HEK293T (cell line): ENCODE results near the gene WDSUB1.

Experiments
- CTCF ChIA-PET: fragments of 350-600 bp; formaldehyde crosslinking; extraction: SDS; loops from one replicate; lab custom pipeline; 2021; ENCODE audit warnings: antibody characterized with exemption, inconsistent platforms; lab: Yijun Ruan, JAX
- POLR2A ChIA-PET: fragments of 350-600 bp; formaldehyde crosslinking; extraction: SDS; loops from one replicate; lab custom pipeline; 2020; ENCODE audit warnings: antibody characterized with exemption, inconsistent platforms; lab: Yijun Ruan, JAX
- DNase-seq: peaks from one replicate; pipeline ENCODE4 v3.0.0; 2012; ENCODE audit warnings: mixed read lengths; ENCODE audit errors: extremely low spot score
- ARNT ChIP-seq: fragments of 450-650 bp; IDR thresholded peaks from 2 replicates; pipeline ENCODE4 v1.6.1; 2017; ENCODE audit warnings: mild to moderate bottlenecking
- BHLHE40 ChIP-seq: fragments of 450-650 bp; IDR thresholded peaks from 2 replicates; pipeline ENCODE4 v1.6.1; 2016; ENCODE audit warnings: mild to moderate bottlenecking, moderate library complexity, borderline replicate concordance
- CTBP1 ChIP-seq: fragments of 450-650 bp; IDR thresholded peaks from 2 replicates; pipeline ENCODE4 v1.6.1; 2016; ENCODE audit warnings: borderline replicate concordance
- ELF4 ChIP-seq: fragments of 450-650 bp; IDR thresholded peaks from 2 replicates; pipeline ENCODE4 v1.6.1; 2017; ENCODE audit warnings: antibody characterized with exemption
- FOXA1 ChIP-seq: fragments of 450-650 bp; IDR thresholded peaks from 2 replicates; pipeline ENCODE4 v1.6.1; 2016; ENCODE audit warnings: mild to moderate bottlenecking
- FOXK2 ChIP-seq: fragments of 450-650 bp; IDR thresholded peaks from 2 replicates; pipeline ENCODE4 v1.6.1; 2016; ENCODE audit warnings: mild to moderate bottlenecking
- FOXM1 ChIP-seq: fragments of 450-650 bp; IDR thresholded peaks from 2 replicates; pipeline ENCODE4 v1.6.1; 2017; ENCODE audit warnings: mild to moderate bottlenecking, borderline replicate concordance
- HDGF ChIP-seq: fragments of 450-650 bp; IDR thresholded peaks from 2 replicates; pipeline ENCODE4 v1.6.1; 2017; ENCODE audit warnings: antibody characterized with exemption, borderline replicate concordance
- L3MBTL2 ChIP-seq: fragments of 450-650 bp; conservative IDR thresholded peaks from 2 replicates; pipeline ENCODE4 v1.6.1; 2016; ENCODE audit warnings: mild to moderate bottlenecking
- LEF1 ChIP-seq: fragments of 450-650 bp; IDR thresholded peaks from 2 replicates; pipeline ENCODE4 v1.6.1; 2017; ENCODE audit warnings: mild to moderate bottlenecking, borderline replicate concordance
- NFRKB ChIP-seq: fragments of 450-650 bp; IDR thresholded peaks from 2 replicates; pipeline ENCODE4 v1.6.1; 2016; ENCODE audit warnings: mild to moderate bottlenecking, moderate library complexity
- SP1 ChIP-seq: fragments of 450-650 bp; IDR thresholded peaks from 2 replicates; pipeline ENCODE4 v1.6.1; 2017
- SUZ12 ChIP-seq: fragments of 450-650 bp; IDR thresholded peaks from 2 replicates; pipeline ENCODE4 v1.6.1; 2016; ENCODE audit warnings: mild to moderate bottlenecking
- TARDBP ChIP-seq: fragments of 450-650 bp; IDR thresholded peaks from 2 replicates; pipeline ENCODE4 v1.6.1; 2016
- ZNF384 ChIP-seq: fragments of 450-650 bp; IDR thresholded peaks from 2 replicates; pipeline ENCODE4 v1.6.1; 2016
- TF ChIP-seq, protein P1 (sequence below): fragments of 450-650 bp; IDR thresholded peaks from 2 replicates; pipeline ENCODE4 v1.6.1; 2016

Gene WDSUB1

DNA sequence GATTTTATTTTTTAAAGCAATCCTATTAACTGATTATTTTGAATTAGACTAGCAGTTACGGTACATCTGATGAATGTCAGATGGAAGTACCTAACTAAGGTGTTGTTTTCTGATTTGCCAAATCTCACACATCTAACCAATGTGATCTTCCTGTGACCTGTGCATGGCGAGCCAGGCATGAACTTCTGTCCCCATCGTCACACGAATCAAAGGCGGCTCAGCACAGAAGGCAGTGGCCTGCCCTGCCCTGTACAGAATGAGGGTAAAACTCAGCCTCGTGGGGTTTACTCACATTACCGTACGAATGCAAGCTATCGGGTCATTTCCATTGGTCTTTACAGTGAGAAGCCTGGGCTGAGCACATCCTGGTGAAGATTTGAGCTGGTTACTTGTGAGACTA, 87.3 kb downstream of the WDSUB1 start:
- no peak for DNase-seq
- POLR2A ChIA-PET = no interaction called here
- no peak for TF ChIP-seq BHLHE40
- TF ChIP-seq ZNF384 = no peak
- no peak for TF ChIP-seq FOXM1
- CTCF ChIA-PET = no interaction called here

DNA sequence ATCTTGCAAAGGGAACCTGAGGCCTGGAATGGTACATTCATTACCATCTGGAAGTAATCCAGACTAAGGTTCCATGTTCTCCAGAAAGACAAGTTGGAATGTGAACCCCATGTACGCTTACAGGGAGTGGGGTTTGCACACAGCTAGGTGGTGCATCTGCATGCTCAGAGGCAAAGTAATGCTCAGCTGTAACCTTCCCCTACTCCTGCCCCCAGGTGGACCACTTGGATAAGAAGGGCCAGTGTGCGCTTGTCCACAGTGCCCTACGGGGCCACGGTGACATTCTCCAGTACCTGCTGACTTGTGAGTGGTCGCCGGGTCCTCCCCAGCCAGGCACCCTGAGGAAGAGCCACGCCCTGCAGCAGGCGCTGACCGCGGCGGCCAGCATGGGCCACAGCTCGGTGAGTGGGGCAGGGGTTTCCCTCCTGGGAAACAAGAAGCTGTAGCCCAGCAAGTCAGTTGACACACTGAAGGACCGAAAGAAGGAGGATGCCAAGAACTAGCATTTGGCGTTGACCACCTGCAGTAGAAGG, 90.0 kb downstream of the WDSUB1 start:
- no peak for TF ChIP-seq TARDBP
- POLR2A ChIA-PET = no interaction called here
- no peak for DNase-seq
- CTCF ChIA-PET = no interaction called here

GRCh38 chr2:159195697-159196096, 90.8 kb downstream of the WDSUB1 start:
- ChIA-PET CTCF (no interaction called here), POLR2A (no interaction called here)
- TF ChIP-seq LEF1 = no peak
- no peak for TF ChIP-seq HDGF
- TF ChIP-seq FOXM1 = no peak
- no peak for TF ChIP-seq L3MBTL2
- no peak for TF ChIP-seq FOXA1

DNA sequence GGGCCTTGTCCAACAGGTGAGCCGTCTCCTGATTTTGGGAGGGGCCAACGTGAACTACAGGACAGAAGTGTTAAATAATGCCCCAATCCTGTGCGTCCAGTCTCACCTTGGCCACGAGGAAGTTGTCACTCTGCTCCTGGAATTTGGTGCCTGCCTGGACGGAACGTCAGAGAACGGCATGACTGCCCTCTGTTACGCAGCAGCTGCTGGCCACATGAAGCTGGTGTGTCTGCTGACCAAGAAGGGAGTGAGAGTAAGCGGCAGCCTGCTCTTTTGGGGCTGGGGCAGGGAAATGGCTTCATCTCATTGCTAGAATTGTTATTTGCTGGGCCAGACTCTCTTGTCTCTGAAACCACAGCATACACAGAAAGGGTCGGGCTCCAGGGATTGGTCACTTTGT, 92.3 kb downstream of the WDSUB1 start:
- ChIA-PET CTCF (interaction anchor here (0.7 kb wide), 1 partner anchor 41 kb away, joined by 4 read pairs; no protein-coding TSS in a partner anchor), POLR2A (no interaction called here)
- TF ChIP-seq NFRKB (no peak), HDGF (no peak)
- DNase-seq = no peak

More at GRCh38 chr2:159195697-159196096, 90.8 kb downstream of the WDSUB1 start:
- no peak for DNase-seq

DNA sequence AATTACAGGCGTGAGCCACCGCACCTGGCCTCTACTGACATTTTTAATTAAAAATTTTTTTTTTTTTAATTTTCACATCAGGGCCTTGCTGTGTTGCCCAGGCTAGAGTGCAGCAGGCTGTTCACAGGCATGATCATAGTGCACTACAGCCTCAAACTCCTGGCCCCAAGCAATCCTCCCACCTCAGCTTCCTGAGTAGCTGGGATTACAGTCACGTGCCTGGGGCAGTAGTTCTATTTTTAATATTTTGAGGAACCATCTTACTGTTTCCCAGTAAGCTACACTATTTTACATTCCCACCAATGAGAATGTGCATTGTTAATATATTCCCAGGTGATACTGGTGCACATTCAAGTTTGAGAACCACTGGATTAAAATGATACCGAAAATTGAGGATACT, 92.7 kb downstream of the WDSUB1 start:
- TF ChIP-seq HDGF = no peak
- no peak for TF ChIP-seq NFRKB
- no peak for TF ChIP-seq FOXK2
- TF ChIP-seq L3MBTL2 = no peak
- TF ChIP-seq LEF1 = no peak
- TF ChIP-seq, protein P1, sequence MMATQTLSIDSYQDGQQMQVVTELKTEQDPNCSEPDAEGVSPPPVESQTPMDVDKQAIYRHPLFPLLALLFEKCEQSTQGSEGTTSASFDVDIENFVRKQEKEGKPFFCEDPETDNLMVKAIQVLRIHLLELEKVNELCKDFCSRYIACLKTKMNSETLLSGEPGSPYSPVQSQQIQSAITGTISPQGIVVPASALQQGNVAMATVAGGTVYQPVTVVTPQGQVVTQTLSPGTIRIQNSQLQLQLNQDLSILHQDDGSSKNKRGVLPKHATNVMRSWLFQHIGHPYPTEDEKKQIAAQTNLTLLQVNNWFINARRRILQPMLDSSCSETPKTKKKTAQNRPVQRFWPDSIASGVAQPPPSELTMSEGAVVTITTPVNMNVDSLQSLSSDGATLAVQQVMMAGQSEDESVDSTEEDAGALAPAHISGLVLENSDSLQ = no peak
- no peak for TF ChIP-seq FOXA1
- no peak for TF ChIP-seq TARDBP
- TF ChIP-seq BHLHE40 = no peak
- no peak for TF ChIP-seq SP1
- no peak for TF ChIP-seq ARNT
- TF ChIP-seq SUZ12 = no peak
- no peak for TF ChIP-seq CTBP1
- TF ChIP-seq ELF4 = no peak
- no peak for TF ChIP-seq ZNF384
- no peak for TF ChIP-seq FOXM1
- no peak for DNase-seq
- POLR2A ChIA-PET = no interaction called here
- CTCF ChIA-PET = interaction anchor here (0.7 kb wide), 1 partner anchor 40 kb away, joined by 4 read pairs; no protein-coding TSS in a partner anchor

DNA sequence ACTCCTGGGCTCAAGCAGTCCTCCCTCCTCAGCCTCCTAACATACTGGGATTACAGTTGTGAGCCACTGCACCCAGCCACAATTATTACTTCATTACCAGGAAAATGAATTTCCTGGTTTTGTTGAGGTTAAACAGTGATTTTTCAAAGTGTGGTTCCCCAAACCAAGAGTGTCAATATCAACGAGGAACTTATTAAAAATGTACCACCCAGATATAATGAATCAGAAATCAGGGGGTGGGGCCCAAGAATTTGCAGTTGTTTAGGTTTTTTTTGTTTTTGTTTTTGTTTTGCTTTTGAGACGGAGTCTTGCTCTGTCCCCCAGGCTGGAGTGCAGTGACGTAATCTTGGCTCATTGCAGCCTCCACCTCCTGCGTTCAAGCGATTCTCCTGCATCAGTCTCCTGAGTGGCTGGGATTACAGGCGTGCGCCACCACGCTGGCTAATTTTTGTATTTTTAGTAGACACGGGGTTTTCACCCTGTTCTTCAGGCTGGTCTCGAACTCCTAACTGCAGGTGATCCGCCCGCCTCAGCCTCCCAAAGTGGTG, 94.1 kb downstream of the WDSUB1 start:
- TF ChIP-seq ELF4 (no peak), BHLHE40 (no peak), FOXM1 (no peak), LEF1 (no peak), NFRKB (no peak), CTBP1 (no peak), HDGF (no peak), TARDBP (no peak), L3MBTL2 (no peak), SP1 (no peak), SUZ12 (no peak), ZNF384 (no peak), ARNT (no peak), FOXK2 (no peak), FOXA1 (no peak)
- TF ChIP-seq, protein P1 = no peak
- DNase-seq = no peak
- ChIA-PET POLR2A (no interaction called here), CTCF (interaction anchor here (0.5 to 0.6 kb wide), 2 partner anchors 68 to 1170 kb away, joined by 3 to 4 read pairs; no protein-coding TSS in a partner anchor)

GRCh38 chr2:159188449-159188848, 98.1 kb downstream of the WDSUB1 start:
- ChIA-PET CTCF (interaction anchor here (0.7 kb wide), 1 partner anchor 70 kb away, joined by 3 read pairs; no protein-coding TSS in a partner anchor), POLR2A (no interaction called here)
- DNase-seq = no peak
- TF ChIP-seq ZNF384 = no peak
- no peak for TF ChIP-seq FOXK2
- TF ChIP-seq TARDBP = no peak
- TF ChIP-seq HDGF = no peak
- no peak for TF ChIP-seq FOXM1
- no peak for TF ChIP-seq BHLHE40
- no peak for TF ChIP-seq NFRKB
- no peak for TF ChIP-seq L3MBTL2
- TF ChIP-seq, protein P1 = no peak
- no peak for TF ChIP-seq ELF4
- TF ChIP-seq SUZ12 = no peak
- TF ChIP-seq ARNT = no peak
- no peak for TF ChIP-seq CTBP1
- TF ChIP-seq LEF1 = no peak
- no peak for TF ChIP-seq SP1
- TF ChIP-seq FOXA1 = no peak
